Caco-2 (cell line): Measurements from ENCODE around the gene PDLIM1. TPM values are rescaled to one million over a fixed set of nuclear protein-coding genes. Genes with fewer than 3 reads are reported as not detected.

Source experiments
- BruUV-seq: library from RNA; stranded (reverse); fragments of 400-500 nt; replicated peaks from 2 replicates; lab custom pipeline; 2021; lab: Mats Ljungman, UMichigan
- CTCF ChIA-PET: fragments of 300-600 bp; sonication (Branson Sonifier 250); formaldehyde crosslinking; loops from one replicate; lab custom pipeline; 2022; ENCODE audit warnings: antibody characterized with exemption; lab: Charles Lee
- POLR2A ChIA-PET: fragments of 300-600 bp; sonication (Branson Sonifier 250); formaldehyde crosslinking; loops from one replicate; lab custom pipeline; 2022; ENCODE audit warnings: antibody characterized with exemption; lab: Charles Lee
- DNase-seq, 2 experiments: peaks; one replicate each; pipeline versions ENCODE4 v3.0.0 to v3.0.0-alpha.2; 2020 to 2022
- H3K27me3 ChIP-seq: replicated peaks from 2 replicates; pipeline ENCODE4 v1.6.0; 2011; ENCODE audit warnings: low read length; ENCODE audit not compliant: control insufficient read depth, insufficient read depth
- H3K36me3 ChIP-seq: 2 replicates; pipeline ENCODE4 v1.5.1; 2011; ENCODE audit warnings: low read length; ENCODE audit not compliant: control insufficient read depth, insufficient read depth
- H3K4me1 ChIP-seq: fragments of 250-450 bp; sonication (Bioruptor Pico); 2 replicates; pipeline ENCODE4 v1.5.1; 2020; ENCODE audit warnings: mild to moderate bottlenecking
- H3K4me3 ChIP-seq: 2 replicates; pipeline ENCODE4 v1.5.1; 2011; ENCODE audit warnings: low read depth, mild to moderate bottlenecking, control low read depth, low read length
- H3K9me3 ChIP-seq: fragments of 250-450 bp; sonication (Bioruptor Pico); 2 replicates; pipeline ENCODE4 v1.5.1; 2020; ENCODE audit warnings: mild to moderate bottlenecking, moderate library complexity
- H3K27ac Mint-ChIP-seq: one replicate; pipeline ENCODE4 v1.8.0; 2022; ENCODE audit warnings: mixed read lengths; ENCODE audit not compliant: unreplicated experiment
- H3K27me3 Mint-ChIP-seq: one replicate; pipeline ENCODE4 v1.8.0; 2022; ENCODE audit warnings: mixed read lengths; ENCODE audit not compliant: insufficient read depth, unreplicated experiment
- H3K36me3 Mint-ChIP-seq: one replicate; pipeline ENCODE4 v1.8.0; 2022; ENCODE audit warnings: mild to moderate bottlenecking, mixed read lengths; ENCODE audit not compliant: insufficient read depth, unreplicated experiment
- H3K4me1 Mint-ChIP-seq: one replicate; pipeline ENCODE4 v1.8.0; 2022; ENCODE audit warnings: low read depth, mixed read lengths; ENCODE audit not compliant: unreplicated experiment
- H3K4me3 Mint-ChIP-seq: one replicate; pipeline ENCODE4 v1.8.0; 2022; ENCODE audit warnings: mild to moderate bottlenecking, moderate library complexity, mixed read lengths; ENCODE audit not compliant: unreplicated experiment
- H3K9me3 Mint-ChIP-seq: one replicate; pipeline ENCODE4 v1.8.0; 2022; ENCODE audit warnings: mixed read lengths; ENCODE audit not compliant: unreplicated experiment
- intact Hi-C: fragments of 100-400 bp; cut with micrococcal nuclease; formaldehyde crosslinking; loops from one replicate; pipeline ENCODE4 v1.10.0; 2022; ENCODE audit not compliant: unreplicated experiment
- total RNA-seq: library from RNA; stranded (reverse); gene quantifications from 2 replicates; pipeline ENCODE4 v1.2.3, GENCODE V29; 2022
- TF ChIP-seq, protein P1 (sequence below), 2 experiments: fragments of 200-600 bp in 1 of 2; IDR thresholded peaks; 1 replicate in 1 of 2; 2 replicates in 1 of 2; pipeline versions ENCODE4 v1.5.1 to v1.8.0; 2011 to 2022; ENCODE audit warnings: antibody characterized with exemption in 1 of 2, control low read depth in 1 of 2, inconsistent platforms in 1 of 2, low read depth in 1 of 2, low read length in 1 of 2, mild to moderate bottlenecking in 1 of 2, moderate library complexity in 1 of 2; ENCODE audit not compliant: insufficient read depth in 1 of 2, severe bottlenecking in 1 of 2, unreplicated experiment in 1 of 2

PDLIM1 gene
- total RNA-seq, 1 experiment from 2014 or later: 506 TPM

DNA sequence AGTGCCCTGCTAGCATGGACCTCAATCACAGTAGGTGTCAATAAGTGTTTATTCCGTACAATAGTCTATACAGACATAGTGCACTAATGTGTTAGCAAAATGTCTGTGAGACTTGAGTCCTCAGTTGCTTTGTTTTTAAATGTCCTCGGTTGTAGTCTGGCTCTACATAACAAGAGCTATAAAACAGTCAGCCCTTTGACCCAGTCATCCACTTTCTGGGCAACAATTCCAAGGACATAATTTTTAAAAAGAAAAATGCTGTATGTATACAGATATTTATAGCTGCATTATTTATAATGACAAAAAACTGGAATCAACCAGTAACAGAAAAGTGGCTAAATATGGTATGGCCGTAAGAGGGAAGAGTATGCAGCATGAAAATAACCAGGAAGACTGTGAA, 2.8 kb upstream of the PDLIM1 start:
- no peaks in the 10 kb centered on the region for H3K36me3 ChIP-seq
- POLR2A ChIA-PET: no interaction called here
- CTCF ChIA-PET: no interaction called here
- no peaks in the 10 kb centered on the region for H3K27me3 ChIP-seq
- H3K27ac Mint-ChIP-seq: no peak overlapping the region
- no peaks in the 10 kb centered on the region for H3K27me3 Mint-ChIP-seq
- H3K36me3 Mint-ChIP-seq: peaks cover 22% of the 10 kb centered on the region
- intact Hi-C loops: no loop called here
- H3K4me1 ChIP-seq: peaks cover 16% of the 10 kb centered on the region
- no TSS peak for BruUV-seq
- H3K4me1 Mint-ChIP-seq: peaks cover 7% of the 10 kb centered on the region
- no peak for DNase-seq
- H3K9me3 Mint-ChIP-seq: no peaks in the 10 kb centered on the region
- no peaks in the 10 kb centered on the region for H3K9me3 ChIP-seq
- no peak overlapping the region for H3K4me3 Mint-ChIP-seq
- TF ChIP-seq, protein P1, sequence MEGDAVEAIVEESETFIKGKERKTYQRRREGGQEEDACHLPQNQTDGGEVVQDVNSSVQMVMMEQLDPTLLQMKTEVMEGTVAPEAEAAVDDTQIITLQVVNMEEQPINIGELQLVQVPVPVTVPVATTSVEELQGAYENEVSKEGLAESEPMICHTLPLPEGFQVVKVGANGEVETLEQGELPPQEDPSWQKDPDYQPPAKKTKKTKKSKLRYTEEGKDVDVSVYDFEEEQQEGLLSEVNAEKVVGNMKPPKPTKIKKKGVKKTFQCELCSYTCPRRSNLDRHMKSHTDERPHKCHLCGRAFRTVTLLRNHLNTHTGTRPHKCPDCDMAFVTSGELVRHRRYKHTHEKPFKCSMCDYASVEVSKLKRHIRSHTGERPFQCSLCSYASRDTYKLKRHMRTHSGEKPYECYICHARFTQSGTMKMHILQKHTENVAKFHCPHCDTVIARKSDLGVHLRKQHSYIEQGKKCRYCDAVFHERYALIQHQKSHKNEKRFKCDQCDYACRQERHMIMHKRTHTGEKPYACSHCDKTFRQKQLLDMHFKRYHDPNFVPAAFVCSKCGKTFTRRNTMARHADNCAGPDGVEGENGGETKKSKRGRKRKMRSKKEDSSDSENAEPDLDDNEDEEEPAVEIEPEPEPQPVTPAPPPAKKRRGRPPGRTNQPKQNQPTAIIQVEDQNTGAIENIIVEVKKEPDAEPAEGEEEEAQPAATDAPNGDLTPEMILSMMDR (IDR thresholded peaks at IDR 0.05; ENCODE audit: insufficient read depth in 1 of 2, low read depth in 1 of 2, low read length in 1 of 2, severe bottlenecking in 1 of 2, unreplicated experiment in 1 of 2): no peak
- H3K4me3 ChIP-seq: no peak overlapping the region

DNA sequence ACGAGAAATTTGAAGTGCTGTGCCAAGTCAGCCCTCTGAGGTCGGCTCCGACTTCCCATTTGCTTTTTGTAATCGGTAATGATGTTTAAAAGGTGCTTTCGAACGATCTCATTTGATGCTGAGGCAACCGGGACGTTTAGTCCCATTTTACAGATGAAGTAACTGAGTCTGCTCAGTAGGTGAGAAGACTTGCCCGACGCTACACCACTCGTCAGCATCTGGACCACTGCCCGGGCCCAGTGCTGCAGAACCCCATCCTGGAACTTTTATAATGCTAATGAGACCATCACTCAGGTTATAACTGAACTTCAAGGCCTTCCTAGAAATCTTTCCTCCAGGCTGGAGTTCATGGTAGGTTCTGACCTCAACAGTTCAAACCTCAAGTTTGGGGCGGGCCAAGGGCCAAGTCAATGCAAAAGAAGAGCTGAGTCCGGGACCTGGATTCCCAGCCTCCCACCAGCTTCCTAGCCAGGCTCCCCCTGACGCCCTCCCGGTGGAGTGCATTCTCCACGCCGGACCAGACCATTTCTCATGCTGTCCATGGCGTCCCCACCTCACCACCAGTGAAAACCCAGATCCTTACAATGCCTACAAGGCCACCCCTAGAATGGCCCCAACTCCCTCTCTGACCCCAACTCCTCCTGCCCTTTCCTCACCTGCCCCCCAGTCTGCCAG, 699 bp upstream of the PDLIM1 start:
- Histone ChIP-seq H3K9me3 (no peaks in the 10 kb centered on the region), H3K36me3 (no peaks in the 10 kb centered on the region), H3K27me3 (no peaks in the 10 kb centered on the region), H3K4me3 (peak overlapping the region; percentile 89), H3K4me1 (peaks cover 37% of the 10 kb centered on the region)
- TF ChIP-seq, protein P1 (IDR thresholded peaks at IDR 0.05; ENCODE audit: insufficient read depth in 1 of 2, low read depth in 1 of 2, low read length in 1 of 2, severe bottlenecking in 1 of 2, unreplicated experiment in 1 of 2): no peak
- DNase-seq: no peak
- peaks cover 44% of the 10 kb centered on the region for H3K36me3 Mint-ChIP-seq
- H3K4me3 Mint-ChIP-seq: peak overlapping the region; percentile 82
- BruUV-seq: TSS peak; percentile 60
- ChIA-PET POLR2A (no interaction called here), CTCF (no interaction called here)
- no peaks in the 10 kb centered on the region for H3K27me3 Mint-ChIP-seq
- peak overlapping the region; percentile 80 for H3K27ac Mint-ChIP-seq
- H3K4me1 Mint-ChIP-seq: peaks cover 27% of the 10 kb centered on the region
- H3K9me3 Mint-ChIP-seq: no peaks in the 10 kb centered on the region
- intact Hi-C loops: no loop called here

DNA sequence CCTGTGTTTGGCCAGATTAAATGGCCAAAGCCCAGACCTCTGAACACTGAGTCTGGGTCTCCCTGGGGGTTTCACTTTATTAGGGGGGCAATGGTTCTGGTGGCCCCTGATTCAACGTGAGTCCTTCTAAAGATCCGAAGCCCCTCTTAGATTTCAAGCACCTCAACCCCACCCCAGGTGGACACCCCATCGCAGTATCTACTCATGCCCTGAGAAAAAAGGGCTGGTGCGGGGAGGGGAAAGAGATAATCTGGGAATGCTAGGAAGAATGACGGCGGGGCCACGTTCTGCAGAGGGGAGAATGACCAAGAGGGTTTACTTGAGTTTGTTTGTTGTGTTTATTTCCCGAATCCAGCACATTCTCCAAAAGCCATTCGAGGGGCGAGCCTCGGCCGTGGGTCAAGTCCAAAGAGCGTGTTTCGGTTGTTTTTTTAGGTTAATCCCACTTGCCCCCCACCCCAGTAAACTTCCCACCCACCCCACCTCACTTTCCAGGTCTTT, 832 bp downstream of the PDLIM1 start:
- peaks cover 50% of the 10 kb centered on the region for H3K4me1 ChIP-seq
- H3K9me3 ChIP-seq: no peaks in the 10 kb centered on the region
- TF ChIP-seq, protein P1 (IDR thresholded peaks at IDR 0.05; ENCODE audit: insufficient read depth in 1 of 2, low read depth in 1 of 2, low read length in 1 of 2, severe bottlenecking in 1 of 2, unreplicated experiment in 1 of 2): peak in 1 of 2 experiments; percentile 6
- intact Hi-C loops: loop anchor here (1.0 to 2.0 kb wide), 5 partner anchors 17 to 73 kb away; no protein-coding TSS in a partner anchor
- Mint-ChIP-seq H3K27ac (peak overlapping the region; percentile 87), H3K27me3 (no peaks in the 10 kb centered on the region), H3K4me1 (peaks cover 27% of the 10 kb centered on the region), H3K9me3 (no peaks in the 10 kb centered on the region), H3K36me3 (peaks cover 58% of the 10 kb centered on the region), H3K4me3 (peak overlapping the region; percentile 82)
- ChIA-PET POLR2A (interaction anchor here (1.0 to 1.4 kb wide), 2 partner anchors 12 to 57 kb away, joined by 4 to 6 read pairs; no protein-coding TSS in a partner anchor), CTCF (interaction anchor here (1.0 to 2.4 kb wide), 4 partner anchors 26 to 73 kb away, joined by 3 to 8 read pairs (median 6); no protein-coding TSS in a partner anchor)
- DNase-seq: peak in 1 of 2 experiments; percentile 26
- TSS peak; percentile 75 for BruUV-seq
- no peaks in the 10 kb centered on the region for H3K27me3 ChIP-seq
- no peaks in the 10 kb centered on the region; the same call in 1 of the 2 replicates for H3K36me3 ChIP-seq
- peak overlapping the region; percentile 89 for H3K4me3 ChIP-seq
